IPS-18a (cell line): ENCODE data around the gene SBNO1.
"Not testable (repeated sequence)": the region's sequence is repeated elsewhere in the genome, so short reads cannot be mapped to it uniquely, and the experiment has no call there.

Experiments used
- H3K27ac ChIP-seq: one replicate; pipeline ENCODE4 v1.5.1; 2013; ENCODE audit warnings: low read length
- H3K27me3 ChIP-seq: one replicate; pipeline ENCODE4 v1.6.1; 2013; ENCODE audit warnings: mild to moderate bottlenecking, low read length; ENCODE audit not compliant: control insufficient read depth, insufficient read depth
- H3K36me3 ChIP-seq: one replicate; pipeline ENCODE4 v1.6.1; 2013; ENCODE audit warnings: low read depth, low read length; ENCODE audit not compliant: control insufficient read depth
- H3K4me1 ChIP-seq: one replicate; pipeline ENCODE4 v1.6.1; 2013; ENCODE audit warnings: low read depth, low read length; ENCODE audit not compliant: control insufficient read depth
- H3K4me3 ChIP-seq: one replicate; pipeline ENCODE4 v1.5.1; 2013; ENCODE audit warnings: low read length
- H3K9ac ChIP-seq: one replicate; pipeline ENCODE4 v1.6.1; 2013; ENCODE audit warnings: mild to moderate bottlenecking, low read length, moderate library complexity
- H3K9me3 ChIP-seq: one replicate; pipeline ENCODE4 v1.6.1; 2013; ENCODE audit warnings: low read depth, low read length; ENCODE audit not compliant: control insufficient read depth

Gene SBNO1

DNA sequence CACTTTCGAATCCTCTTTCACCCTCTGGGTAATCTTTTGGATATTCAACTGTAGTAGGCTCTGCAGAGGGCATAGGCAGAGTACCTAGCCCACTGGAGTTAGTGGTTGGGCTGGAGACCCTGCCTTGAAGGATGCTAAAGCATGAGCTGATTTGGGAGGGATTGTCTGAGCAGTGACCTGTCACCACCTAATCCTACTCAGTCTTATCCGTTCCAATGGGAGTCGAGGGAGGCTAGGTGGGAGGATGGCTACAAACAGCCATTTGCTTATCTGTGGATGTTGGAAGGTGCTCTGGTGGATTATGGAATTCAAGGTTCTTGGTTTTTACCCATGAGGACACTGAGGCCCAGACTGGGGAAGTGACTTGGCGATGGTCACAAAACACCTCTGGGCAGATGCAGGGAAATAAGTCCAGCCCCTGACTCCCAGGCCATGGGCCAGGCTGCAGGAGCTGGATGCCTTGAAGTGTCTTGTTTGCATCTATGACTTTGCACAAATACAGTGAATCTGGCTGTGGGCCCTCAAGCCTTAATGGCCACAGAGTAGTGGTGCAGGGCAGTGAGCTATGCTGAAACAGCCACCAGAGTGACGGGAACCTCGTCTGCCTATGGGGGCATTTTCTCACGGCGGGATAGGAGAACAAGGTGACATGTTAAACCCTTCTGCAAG lies 23.0 kb upstream of the SBNO1 start:
- Histone ChIP-seq H3K4me3 (peak overlapping the region; percentile 52), H3K9ac (no peak overlapping the region), H3K27me3 (peaks cover 66% of the 10 kb centered on the region), H3K9me3 (no peaks in the 10 kb centered on the region), H3K27ac (no peak overlapping the region), H3K36me3 (peaks cover 9% of the 10 kb centered on the region), H3K4me1 (peaks cover 3% of the 10 kb centered on the region)

DNA sequence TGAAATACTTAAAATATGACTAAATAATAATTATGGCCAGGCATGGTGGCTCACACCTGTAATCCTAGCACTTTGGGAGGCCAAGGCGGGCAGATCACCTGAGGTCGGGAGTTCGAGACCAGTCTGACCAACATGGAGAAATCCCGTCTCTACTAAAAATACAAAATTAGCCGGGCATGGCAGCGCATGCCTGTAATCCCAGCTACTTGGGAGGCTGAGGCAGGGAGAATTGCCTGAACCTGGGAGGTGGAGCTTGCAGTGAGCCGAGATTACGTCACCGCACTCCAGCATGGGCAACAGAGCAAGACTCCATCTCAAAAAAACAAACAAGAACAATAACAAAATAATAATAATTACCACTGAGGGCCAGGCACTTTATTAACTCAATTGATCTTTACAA lies 20.9 kb upstream of the SBNO1 start:
- not testable (repeated sequence) for H3K9ac ChIP-seq, H3K9me3 ChIP-seq, H3K4me3 ChIP-seq, H3K36me3 ChIP-seq, H3K4me1 ChIP-seq, H3K27ac ChIP-seq
- H3K27me3 ChIP-seq: peaks cover 53% of the 10 kb centered on the region

DNA sequence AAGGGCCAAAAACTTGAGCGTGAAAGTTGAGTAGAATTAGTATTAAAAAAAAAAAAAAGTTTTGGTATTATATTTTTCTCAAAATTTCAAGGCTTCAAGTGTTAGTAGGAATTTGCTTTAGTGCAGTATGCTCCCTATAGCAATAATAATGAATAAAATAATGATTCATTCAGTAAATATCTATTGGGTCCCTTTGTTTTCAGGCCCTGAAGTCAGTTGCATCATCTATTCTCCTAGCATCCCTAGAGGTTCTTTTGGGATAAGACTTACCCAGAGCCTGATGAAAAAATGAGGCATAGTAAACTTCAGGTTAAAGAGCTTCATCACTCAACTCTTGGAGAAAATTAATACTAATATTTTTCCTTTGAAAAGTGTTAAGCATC lies 20.3 kb upstream of the SBNO1 start:
- Histone ChIP-seq H3K27ac (no peak overlapping the region), H3K36me3 (no peaks in the 10 kb centered on the region), H3K4me1 (peaks cover 3% of the 10 kb centered on the region), H3K27me3 (peaks cover 47% of the 10 kb centered on the region), H3K9me3 (no peaks in the 10 kb centered on the region), H3K9ac (peak overlapping the region; percentile 55), H3K4me3 (peak overlapping the region; percentile 85)

DNA sequence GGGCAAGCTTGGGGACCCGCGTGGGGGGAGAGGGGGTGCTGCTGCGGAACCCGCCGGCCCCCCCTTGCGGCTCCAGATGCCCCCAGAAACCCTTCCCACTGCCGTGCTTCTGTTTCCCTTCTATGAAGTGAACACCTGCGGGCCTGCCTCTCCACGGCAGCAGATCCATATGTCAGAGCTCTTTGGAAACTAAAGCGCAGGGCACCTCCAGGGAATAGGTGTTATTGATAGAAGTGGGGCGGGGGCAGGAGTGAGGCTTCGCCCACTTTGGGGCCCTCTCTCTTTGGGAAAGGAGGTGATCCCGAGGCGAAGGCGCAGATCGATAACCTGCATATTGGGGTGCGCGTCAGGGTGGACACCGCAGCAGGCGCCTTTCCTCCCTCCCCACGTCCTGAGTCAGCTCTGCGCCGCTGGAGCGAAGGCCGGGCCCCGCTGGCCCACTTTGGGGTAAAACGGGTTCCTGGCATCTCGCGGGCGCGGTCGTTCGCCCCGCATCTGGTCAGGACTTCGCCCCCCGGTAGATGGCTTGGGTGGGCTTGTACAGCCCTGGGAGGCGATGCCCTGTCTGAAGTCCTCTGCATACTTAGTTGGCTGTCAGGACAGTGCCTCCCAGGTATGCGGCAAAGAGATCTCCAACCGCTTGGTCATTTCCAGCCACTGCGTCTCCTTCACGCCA lies 19.8 kb upstream of the SBNO1 start:
- Histone ChIP-seq H3K27ac (no peak overlapping the region), H3K9me3 (no peaks in the 10 kb centered on the region), H3K9ac (peak overlapping the region; percentile 55), H3K27me3 (peaks cover 42% of the 10 kb centered on the region), H3K4me3 (peak overlapping the region; percentile 85), H3K4me1 (peaks cover 3% of the 10 kb centered on the region), H3K36me3 (no peaks in the 10 kb centered on the region)

DNA sequence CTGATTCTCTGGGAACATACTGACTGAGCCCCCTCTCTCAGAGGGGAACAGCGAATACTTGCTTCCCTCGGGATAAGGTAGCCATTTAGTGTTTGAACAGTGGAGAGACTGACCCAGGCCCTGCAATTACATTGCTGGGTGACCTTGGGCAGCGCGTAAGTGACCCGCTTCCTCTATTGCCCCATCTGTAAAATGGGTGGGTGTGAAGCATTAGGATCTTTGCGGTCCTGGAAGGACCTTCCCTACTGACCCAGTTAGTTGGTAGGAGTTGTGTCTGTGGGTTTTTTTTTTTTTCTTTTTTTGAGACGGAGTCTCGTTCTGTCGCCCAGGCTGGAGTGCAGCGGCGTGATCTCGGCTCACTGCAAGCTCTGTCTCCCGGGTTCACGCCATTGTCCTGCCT lies 18.0 kb upstream of the SBNO1 start:
- no peaks in the 10 kb centered on the region for H3K4me1 ChIP-seq
- no peak overlapping the region for H3K9ac ChIP-seq
- peaks cover 33% of the 10 kb centered on the region for H3K27me3 ChIP-seq
- H3K4me3 ChIP-seq: peak overlapping the region; percentile 85
- no peaks in the 10 kb centered on the region for H3K9me3 ChIP-seq
- no peak overlapping the region for H3K27ac ChIP-seq
- H3K36me3 ChIP-seq: no peaks in the 10 kb centered on the region

DNA sequence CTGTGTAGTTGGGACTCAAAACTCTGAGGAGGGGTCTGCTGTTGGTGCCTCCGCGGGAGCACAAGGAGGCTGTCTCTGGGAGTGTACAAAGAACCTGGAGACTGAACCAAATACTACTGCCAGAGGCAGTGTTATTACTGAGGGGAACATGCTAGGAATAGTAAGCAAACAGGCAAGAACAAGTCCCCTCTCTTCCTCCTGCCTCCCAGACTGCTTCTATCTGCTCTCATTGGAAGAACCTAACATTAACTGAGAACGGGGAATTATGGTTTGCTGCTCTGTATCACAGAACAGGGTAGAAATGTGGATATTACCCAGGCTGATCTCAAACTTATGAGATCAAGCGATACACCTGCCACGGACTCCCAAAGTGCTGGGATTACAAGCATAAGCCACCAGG lies 14.7 kb upstream of the SBNO1 start:
- Histone ChIP-seq H3K27ac (no peak overlapping the region), H3K9ac (no peak overlapping the region), H3K9me3 (no peaks in the 10 kb centered on the region), H3K36me3 (no peaks in the 10 kb centered on the region), H3K4me1 (no peaks in the 10 kb centered on the region), H3K4me3 (no peak overlapping the region), H3K27me3 (peaks cover under 1% of the 10 kb centered on the region)

DNA sequence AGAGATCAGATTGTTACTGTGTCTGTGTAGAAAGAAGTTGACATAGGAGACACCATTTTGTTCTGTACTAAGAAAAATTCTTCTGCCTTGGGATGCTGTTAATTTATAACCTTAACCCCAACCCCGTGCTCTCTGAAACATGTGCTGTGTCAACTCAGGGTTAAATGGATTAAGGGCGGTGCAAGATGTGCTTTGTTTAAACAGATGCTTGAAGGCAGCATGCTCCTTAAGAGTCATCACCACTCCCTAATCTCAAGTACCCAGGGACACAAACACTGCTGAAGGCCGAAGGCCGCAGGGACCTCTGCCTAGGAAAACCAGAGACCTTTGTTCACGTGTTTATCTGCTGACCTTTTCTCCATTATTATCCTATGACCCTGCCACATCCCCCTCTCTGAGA lies 7.8 kb upstream of the SBNO1 start:
- H3K4me1 ChIP-seq, H3K27me3 ChIP-seq, H3K36me3 ChIP-seq, H3K4me3 ChIP-seq, H3K9ac ChIP-seq, H3K27ac ChIP-seq, H3K9me3 ChIP-seq: not testable (repeated sequence)

DNA sequence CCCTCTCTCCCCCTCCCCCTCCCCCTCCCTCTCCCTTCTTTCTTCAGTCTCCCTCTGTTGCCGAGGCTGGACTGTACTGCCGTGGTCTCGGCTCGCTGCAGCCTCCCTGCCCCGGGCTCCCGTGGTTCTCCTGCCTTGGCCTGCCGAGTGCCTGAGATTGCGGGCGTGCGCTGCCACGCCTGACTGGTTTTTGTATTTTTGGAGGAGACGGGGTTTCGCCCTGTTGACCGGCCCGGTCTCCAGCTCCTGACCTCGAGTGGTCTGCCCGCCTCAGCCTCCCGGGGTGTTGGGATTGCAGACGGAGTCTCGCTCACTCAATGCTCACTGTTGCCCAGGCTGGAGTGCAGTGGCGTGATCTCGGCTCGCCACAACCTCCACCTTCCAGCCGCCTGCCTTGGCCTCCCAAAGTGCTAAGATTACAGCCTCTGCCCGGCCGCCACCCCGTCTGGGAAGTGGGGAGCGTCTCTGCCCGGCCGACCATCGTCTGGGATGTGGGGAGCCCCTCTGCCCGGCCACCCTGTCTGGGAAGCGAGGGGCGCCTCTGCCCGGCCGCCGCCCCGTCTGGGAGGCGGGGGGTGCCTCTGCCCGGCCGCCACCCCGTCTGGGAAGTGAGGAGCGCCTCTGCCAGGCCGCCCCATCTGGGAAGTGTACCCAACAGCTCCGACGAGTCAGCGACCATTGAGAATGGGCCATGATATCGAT lies 7.2 kb upstream of the SBNO1 start:
- not testable (repeated sequence) for H3K4me3 ChIP-seq, H3K36me3 ChIP-seq, H3K27me3 ChIP-seq, H3K9me3 ChIP-seq, H3K9ac ChIP-seq, H3K27ac ChIP-seq, H3K4me1 ChIP-seq

DNA sequence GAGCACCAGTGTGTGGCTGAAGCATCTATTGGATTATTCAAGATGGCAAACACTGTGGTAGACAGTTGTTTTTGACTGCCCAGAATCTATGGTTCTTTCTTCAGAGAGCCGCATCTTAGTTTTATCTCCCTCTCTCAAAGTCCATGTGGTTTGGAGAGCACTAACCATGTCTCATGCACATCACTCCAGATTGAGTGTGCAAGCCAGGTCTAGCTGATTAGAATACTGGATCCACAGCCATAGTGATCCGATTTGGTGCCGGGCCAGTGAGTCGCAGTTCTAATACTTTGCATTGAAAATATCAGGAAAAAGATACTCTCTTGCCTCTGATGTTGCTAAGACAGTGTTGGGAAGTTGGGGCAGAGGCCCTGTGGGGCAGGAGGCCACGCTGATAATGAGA lies 4.6 kb upstream of the SBNO1 start:
- Histone ChIP-seq H3K4me3 (no peak overlapping the region), H3K27ac (no peak overlapping the region), H3K27me3 (peaks cover 3% of the 10 kb centered on the region), H3K9ac (no peak overlapping the region), H3K36me3 (no peaks in the 10 kb centered on the region), H3K4me1 (no peaks in the 10 kb centered on the region), H3K9me3 (no peaks in the 10 kb centered on the region)

DNA sequence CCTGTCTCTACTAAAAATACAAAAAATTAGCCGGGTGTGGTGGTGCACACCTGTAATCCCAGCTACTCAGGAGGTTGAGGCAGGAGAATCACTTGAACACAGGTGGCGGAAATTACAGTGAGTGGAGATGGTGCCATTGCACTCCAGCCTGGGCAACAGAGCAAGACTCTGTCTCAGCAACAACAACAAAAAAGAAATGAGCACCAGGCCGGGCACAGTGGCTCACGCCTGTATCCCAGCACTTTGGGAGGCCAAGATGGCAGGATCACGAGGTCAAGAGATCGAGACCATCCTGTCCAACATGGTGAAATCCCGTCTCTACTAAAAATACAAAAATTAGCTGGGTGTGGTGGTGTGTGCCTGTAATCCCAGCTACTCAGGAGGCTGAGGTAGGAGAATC lies 3.8 kb upstream of the SBNO1 start:
- H3K27ac ChIP-seq, H3K36me3 ChIP-seq, H3K27me3 ChIP-seq, H3K9me3 ChIP-seq, H3K4me1 ChIP-seq, H3K4me3 ChIP-seq, H3K9ac ChIP-seq: not testable (repeated sequence)

DNA sequence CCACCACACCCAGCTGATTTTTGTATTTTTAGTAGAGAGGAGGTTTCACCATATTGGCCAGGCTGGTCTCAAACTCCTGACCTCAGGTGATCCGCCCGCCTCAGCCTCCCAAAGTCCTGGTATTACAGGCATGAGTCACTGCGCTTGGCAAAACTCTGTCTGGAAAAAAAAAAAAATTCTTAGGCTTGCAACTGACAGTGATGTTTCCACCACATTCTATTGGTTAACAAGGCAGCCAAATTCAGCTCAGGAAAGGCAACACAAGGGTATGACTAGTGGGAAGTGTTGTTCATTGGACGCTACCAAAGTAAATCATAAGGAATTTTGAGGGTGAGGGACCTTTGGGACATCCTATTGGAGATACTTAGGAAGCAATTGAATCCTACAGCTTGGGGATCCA lies 2.9 kb upstream of the SBNO1 start:
- Histone ChIP-seq H3K36me3 (no peaks in the 10 kb centered on the region), H3K4me1 (no peaks in the 10 kb centered on the region), H3K9ac (no peak overlapping the region), H3K9me3 (no peaks in the 10 kb centered on the region), H3K27ac (no peak overlapping the region), H3K4me3 (no peak overlapping the region), H3K27me3 (peaks cover 3% of the 10 kb centered on the region)
